Measurements from ENCODE around the gene DEDD2. TPM values are rescaled to one million over a fixed set of nuclear protein-coding genes. Genes with fewer than 3 reads are reported as not detected.
A peak's percentile ranks its signal among the peaks of the same experiment; 100 is the strongest.

The DEDD2 gene
- total RNA-seq, 1 experiment from 2014 or later: 32.7 TPM

DNA sequence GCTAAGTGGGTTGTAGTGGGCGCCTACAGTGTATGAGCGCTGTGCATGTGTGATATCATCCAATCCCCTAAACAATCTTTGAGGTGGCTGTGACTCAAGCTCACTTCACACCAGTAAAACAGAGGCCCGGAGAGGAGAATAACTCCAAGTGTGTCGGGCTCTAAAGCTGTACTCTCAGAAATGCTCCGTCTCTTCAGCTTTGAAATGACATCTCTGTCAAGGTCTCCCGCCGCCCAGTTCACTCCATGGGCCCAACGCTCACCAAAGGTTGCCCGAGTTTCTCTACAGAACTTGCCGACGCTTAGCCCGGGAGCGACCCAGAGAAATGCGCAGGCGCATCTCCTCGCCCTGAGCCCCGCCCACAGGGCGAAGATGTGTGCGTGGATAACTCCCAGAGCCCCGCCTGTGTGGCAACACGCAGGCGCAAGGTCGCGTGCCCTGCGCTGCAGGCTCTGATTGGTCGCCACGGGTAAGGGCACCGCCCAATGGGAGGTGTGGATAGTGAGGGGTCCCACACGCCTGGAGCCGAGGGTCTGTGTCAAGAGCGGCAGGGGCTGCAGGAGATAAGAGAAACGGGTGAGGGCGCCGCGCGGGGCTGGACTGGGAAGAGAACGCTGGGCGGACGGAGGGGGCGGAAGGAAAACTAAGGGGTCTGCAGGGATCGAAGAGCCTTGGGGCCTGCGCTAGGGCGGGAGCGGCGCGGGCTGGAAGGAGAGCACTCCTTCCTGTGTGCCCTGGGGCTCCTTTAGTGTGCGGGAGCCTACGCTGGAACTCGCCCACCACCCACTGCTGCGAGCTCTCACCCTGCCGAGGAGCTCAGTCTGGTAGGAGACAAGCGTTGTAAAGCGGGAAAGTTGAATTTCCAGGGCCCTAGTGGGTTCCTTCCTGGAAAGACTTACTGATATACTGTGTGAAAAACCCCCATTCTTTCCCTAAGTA, 2.6 kb upstream of the DEDD2 start, which contains the start of gene ZNF526:
Gene ZNF526 (plus strand): TSS at position 501 of the 939 bp plus-strand sequence. CDS start 4,092 bp downstream, outside the sequence.
- DNase-seq (ENCODE audit: low read depth, low spot score) (peak; percentile 93), ATAC-seq (peak; percentile 84)
- POLR2A ChIA-PET: interaction anchor here (2.4 kb wide), 1 partner anchor 23 kb away, joined by 11 read pairs; the partner anchor contains the start of gene GSK3A
- Histone ChIP-seq H3K36me3 (ENCODE audit: control insufficient read depth in 1 of 2, insufficient read depth in 2 of 2, low read length in 2 of 2) (peaks cover 1 to 14% of the 10 kb centered on the region in 2 experiments), H3K9me3 (ENCODE audit: control insufficient read depth in 1 of 2, insufficient read depth in 1 of 2, low read depth in 1 of 2, low read length in 2 of 2) (no peaks in the 10 kb centered on the region), H3K9ac (ENCODE audit: low read length) (peak within 1 kb of the TSS; percentile 81), H3K4me2 (ENCODE audit: low read length) (peak within 1 kb of the TSS; percentile 90), H2AFZ (ENCODE audit: low read depth, low read length, poor library complexity, severe bottlenecking) (no peak within 1 kb of the TSS), H3K4me1 (ENCODE audit: control insufficient read depth in 1 of 2, insufficient read depth in 2 of 2, low read length in 2 of 2) (peaks cover 17 to 38% of the 10 kb centered on the region in 2 experiments), H3K79me2 (ENCODE audit: insufficient read depth, low read length) (peaks cover 67% of the 10 kb centered on the region), H3K27me3 (ENCODE audit: insufficient read depth, low read length) (no peaks in the 10 kb centered on the region), H3K27ac (ENCODE audit: low read depth, low read length) (peak within 1 kb of the TSS; percentile 91), H3K9me2 (ENCODE audit: insufficient read depth) (no peaks in the 10 kb centered on the region), H3K4me3 (replicated peaks in 1 of 2; ENCODE audit: low read depth in 1 of 2, low read length in 2 of 2) (peak within 1 kb of the TSS; percentile 81 to 98), H4K20me1 (ENCODE audit: insufficient read depth) (no peaks in the 10 kb centered on the region)
- TSS peak; percentile 90 for BruUV-seq (replicated peaks)
- RAD21 ChIA-PET (ENCODE audit: low non-redundant PET in 1 of 2, low total read pairs in 2 of 2, uncharacterized antibody in 2 of 2, unreplicated experiment in 2 of 2): no interaction called here
- intact Hi-C loops (cut with micrococcal nuclease): no loop called here
- CTCF ChIA-PET: no interaction called here
- TF ChIP-seq EGR1 (IDR thresholded peaks at IDR 0.05; ENCODE audit: low read depth): no peak
- TF ChIP-seq SP1 (IDR thresholded peaks at IDR 0.05; ENCODE audit: low read depth): peak; percentile 96
- TF ChIP-seq, protein P1, sequence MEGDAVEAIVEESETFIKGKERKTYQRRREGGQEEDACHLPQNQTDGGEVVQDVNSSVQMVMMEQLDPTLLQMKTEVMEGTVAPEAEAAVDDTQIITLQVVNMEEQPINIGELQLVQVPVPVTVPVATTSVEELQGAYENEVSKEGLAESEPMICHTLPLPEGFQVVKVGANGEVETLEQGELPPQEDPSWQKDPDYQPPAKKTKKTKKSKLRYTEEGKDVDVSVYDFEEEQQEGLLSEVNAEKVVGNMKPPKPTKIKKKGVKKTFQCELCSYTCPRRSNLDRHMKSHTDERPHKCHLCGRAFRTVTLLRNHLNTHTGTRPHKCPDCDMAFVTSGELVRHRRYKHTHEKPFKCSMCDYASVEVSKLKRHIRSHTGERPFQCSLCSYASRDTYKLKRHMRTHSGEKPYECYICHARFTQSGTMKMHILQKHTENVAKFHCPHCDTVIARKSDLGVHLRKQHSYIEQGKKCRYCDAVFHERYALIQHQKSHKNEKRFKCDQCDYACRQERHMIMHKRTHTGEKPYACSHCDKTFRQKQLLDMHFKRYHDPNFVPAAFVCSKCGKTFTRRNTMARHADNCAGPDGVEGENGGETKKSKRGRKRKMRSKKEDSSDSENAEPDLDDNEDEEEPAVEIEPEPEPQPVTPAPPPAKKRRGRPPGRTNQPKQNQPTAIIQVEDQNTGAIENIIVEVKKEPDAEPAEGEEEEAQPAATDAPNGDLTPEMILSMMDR (IDR thresholded peaks at IDR 0.05 in 2 of 3, conservative IDR thresholded peaks at IDR 0.05 in 1 of 3; ENCODE audit: borderline replicate concordance in 1 of 3, insufficient read depth in 1 of 3, low read depth in 2 of 3, low read length in 2 of 3): no peak
- TF ChIP-seq EZH2 (IDR thresholded peaks at IDR 0.05): no peak
- TF ChIP-seq CEBPB (IDR thresholded peaks at IDR 0.05; ENCODE audit: low read depth): no peak
- no peak for TF ChIP-seq YY1 (IDR thresholded peaks at IDR 0.05; ENCODE audit: extremely low read depth, insufficient replicate concordance, low read depth, low read length)
- peak; percentile 64 for TF ChIP-seq POLR2A (IDR thresholded peaks at IDR 0.05; ENCODE audit: borderline replicate concordance, extremely low read depth, insufficient read depth, insufficient read length)
- no peak for TF ChIP-seq CBX3 (IDR thresholded peaks at IDR 0.05; ENCODE audit: low read depth)
- TF ChIP-seq EZH2phosphoT487 (IDR thresholded peaks at IDR 0.05; ENCODE audit: borderline replicate concordance): no peak
- TF ChIP-seq, protein P2, sequence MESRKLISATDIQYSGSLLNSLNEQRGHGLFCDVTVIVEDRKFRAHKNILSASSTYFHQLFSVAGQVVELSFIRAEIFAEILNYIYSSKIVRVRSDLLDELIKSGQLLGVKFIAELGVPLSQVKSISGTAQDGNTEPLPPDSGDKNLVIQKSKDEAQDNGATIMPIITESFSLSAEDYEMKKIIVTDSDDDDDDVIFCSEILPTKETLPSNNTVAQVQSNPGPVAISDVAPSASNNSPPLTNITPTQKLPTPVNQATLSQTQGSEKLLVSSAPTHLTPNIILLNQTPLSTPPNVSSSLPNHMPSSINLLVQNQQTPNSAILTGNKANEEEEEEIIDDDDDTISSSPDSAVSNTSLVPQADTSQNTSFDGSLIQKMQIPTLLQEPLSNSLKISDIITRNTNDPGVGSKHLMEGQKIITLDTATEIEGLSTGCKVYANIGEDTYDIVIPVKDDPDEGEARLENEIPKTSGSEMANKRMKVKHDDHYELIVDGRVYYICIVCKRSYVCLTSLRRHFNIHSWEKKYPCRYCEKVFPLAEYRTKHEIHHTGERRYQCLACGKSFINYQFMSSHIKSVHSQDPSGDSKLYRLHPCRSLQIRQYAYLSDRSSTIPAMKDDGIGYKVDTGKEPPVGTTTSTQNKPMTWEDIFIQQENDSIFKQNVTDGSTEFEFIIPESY (IDR thresholded peaks at IDR 0.05; ENCODE audit: extremely low read depth, insufficient replicate concordance, low read length): no peak
- TF ChIP-seq RAD21 (IDR thresholded peaks at IDR 0.05; ENCODE audit: low read depth): no peak
- no peak for TF ChIP-seq ELF1 (IDR thresholded peaks at IDR 0.05; ENCODE audit: borderline replicate concordance, low read depth)
- no peak for TF ChIP-seq JUND (IDR thresholded peaks at IDR 0.05)
- TF ChIP-seq SRF (IDR thresholded peaks at IDR 0.05; ENCODE audit: low read depth): no peak
- TF ChIP-seq, protein P3, sequence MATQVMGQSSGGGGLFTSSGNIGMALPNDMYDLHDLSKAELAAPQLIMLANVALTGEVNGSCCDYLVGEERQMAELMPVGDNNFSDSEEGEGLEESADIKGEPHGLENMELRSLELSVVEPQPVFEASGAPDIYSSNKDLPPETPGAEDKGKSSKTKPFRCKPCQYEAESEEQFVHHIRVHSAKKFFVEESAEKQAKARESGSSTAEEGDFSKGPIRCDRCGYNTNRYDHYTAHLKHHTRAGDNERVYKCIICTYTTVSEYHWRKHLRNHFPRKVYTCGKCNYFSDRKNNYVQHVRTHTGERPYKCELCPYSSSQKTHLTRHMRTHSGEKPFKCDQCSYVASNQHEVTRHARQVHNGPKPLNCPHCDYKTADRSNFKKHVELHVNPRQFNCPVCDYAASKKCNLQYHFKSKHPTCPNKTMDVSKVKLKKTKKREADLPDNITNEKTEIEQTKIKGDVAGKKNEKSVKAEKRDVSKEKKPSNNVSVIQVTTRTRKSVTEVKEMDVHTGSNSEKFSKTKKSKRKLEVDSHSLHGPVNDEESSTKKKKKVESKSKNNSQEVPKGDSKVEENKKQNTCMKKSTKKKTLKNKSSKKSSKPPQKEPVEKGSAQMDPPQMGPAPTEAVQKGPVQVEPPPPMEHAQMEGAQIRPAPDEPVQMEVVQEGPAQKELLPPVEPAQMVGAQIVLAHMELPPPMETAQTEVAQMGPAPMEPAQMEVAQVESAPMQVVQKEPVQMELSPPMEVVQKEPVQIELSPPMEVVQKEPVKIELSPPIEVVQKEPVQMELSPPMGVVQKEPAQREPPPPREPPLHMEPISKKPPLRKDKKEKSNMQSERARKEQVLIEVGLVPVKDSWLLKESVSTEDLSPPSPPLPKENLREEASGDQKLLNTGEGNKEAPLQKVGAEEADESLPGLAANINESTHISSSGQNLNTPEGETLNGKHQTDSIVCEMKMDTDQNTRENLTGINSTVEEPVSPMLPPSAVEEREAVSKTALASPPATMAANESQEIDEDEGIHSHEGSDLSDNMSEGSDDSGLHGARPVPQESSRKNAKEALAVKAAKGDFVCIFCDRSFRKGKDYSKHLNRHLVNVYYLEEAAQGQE (IDR thresholded peaks at IDR 0.05; ENCODE audit: low read depth): no peak
- TF ChIP-seq POLR2AphosphoS5 (IDR thresholded peaks at IDR 0.05; ENCODE audit: low read depth, low read length): peak; percentile 85
- TF ChIP-seq, protein P4, sequence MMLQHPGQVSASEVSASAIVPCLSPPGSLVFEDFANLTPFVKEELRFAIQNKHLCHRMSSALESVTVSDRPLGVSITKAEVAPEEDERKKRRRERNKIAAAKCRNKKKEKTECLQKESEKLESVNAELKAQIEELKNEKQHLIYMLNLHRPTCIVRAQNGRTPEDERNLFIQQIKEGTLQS (IDR thresholded peaks at IDR 0.05): no peak
- TF ChIP-seq ZNF274 (IDR thresholded peaks at IDR 0.05; ENCODE audit: low read depth, low read length): no peak
- TF ChIP-seq SIN3A (IDR thresholded peaks at IDR 0.05; ENCODE audit: low read depth): no peak
- peak; percentile 68; the same call in 1 of the 2 replicates for TF ChIP-seq ZFX (IDR thresholded peaks at IDR 0.05)
